ENCODE data around the gene UGT1A1.

UGT1A1 gene

DNA sequence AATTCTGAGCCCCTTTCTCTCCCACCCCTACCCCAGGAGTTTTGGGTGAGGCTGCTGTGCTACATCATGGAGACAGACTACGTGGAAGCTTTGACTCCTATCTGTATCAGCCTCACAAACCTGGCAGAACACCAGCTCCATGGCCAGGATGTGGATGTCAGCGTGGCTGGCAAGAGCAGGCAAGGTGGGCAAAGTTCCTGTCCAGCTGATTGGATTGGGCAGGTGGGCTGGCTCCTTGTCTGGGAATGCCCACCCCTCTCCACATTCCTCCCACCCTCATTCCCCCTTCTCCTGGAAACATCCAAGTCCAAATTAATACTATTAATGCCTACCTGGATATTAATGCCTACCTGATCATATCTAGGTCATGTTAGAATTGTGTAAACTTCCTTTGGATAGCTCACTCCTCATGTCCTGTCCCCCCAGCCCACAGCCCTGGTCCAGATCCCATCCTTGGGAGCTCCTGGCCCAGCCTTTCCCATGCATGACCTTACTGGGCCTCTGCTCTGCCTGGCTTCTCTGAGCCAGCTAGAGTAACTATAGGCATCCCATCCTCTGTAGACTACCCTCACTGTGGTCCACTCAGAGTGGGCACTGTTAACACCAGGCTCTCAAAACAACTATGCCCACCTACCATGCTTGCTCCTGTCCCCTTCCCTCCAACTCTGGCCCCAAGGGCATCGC, 42.2 kb downstream of the UGT1A1 start:
- DNase-seq (ENCODE audit: low read depth): no peak
- no peak overlapping the region for H3K4me3 ChIP-seq (ENCODE audit: low read depth, low read length)
- TF ChIP-seq, protein P1, sequence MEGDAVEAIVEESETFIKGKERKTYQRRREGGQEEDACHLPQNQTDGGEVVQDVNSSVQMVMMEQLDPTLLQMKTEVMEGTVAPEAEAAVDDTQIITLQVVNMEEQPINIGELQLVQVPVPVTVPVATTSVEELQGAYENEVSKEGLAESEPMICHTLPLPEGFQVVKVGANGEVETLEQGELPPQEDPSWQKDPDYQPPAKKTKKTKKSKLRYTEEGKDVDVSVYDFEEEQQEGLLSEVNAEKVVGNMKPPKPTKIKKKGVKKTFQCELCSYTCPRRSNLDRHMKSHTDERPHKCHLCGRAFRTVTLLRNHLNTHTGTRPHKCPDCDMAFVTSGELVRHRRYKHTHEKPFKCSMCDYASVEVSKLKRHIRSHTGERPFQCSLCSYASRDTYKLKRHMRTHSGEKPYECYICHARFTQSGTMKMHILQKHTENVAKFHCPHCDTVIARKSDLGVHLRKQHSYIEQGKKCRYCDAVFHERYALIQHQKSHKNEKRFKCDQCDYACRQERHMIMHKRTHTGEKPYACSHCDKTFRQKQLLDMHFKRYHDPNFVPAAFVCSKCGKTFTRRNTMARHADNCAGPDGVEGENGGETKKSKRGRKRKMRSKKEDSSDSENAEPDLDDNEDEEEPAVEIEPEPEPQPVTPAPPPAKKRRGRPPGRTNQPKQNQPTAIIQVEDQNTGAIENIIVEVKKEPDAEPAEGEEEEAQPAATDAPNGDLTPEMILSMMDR (IDR thresholded peaks at IDR 0.05; ENCODE audit: control insufficient read depth, extremely low read depth, insufficient read depth): no peak

DNA sequence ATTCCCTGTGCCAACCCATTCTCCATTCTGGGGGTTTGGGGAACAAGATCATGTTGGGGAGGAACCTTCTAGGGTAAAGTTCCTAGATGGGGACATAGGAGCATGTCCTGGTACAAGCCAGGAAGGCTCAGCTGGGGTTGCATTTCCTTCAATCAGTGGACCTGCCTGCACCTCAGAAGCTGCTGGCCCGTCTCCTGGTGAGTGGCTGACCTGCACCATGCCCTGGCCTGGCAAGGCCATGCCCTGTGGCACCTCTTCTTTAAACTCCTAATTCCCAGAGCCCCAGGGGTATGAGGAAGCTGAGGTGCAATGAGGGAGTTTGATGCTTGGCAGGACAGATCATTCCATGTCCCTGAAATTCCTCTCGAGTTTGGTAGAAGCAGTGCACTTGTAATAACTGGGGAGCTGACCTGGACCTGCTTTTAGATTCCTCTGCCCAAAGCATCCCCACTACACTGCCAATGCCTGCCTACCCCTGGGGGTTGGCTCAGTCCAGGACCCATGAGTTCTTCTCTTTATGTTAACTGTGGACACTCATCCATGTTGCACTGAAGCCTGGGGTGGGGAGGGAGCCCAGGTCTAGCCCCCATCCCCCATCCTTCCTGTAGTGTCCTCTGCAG, 43.3 kb downstream of the UGT1A1 start:
- no peak overlapping the region for H3K4me3 ChIP-seq (ENCODE audit: low read depth, low read length)
- TF ChIP-seq, protein P1 (IDR thresholded peaks at IDR 0.05; ENCODE audit: control insufficient read depth, extremely low read depth, insufficient read depth): no peak
- DNase-seq (ENCODE audit: low read depth): no peak

DNA sequence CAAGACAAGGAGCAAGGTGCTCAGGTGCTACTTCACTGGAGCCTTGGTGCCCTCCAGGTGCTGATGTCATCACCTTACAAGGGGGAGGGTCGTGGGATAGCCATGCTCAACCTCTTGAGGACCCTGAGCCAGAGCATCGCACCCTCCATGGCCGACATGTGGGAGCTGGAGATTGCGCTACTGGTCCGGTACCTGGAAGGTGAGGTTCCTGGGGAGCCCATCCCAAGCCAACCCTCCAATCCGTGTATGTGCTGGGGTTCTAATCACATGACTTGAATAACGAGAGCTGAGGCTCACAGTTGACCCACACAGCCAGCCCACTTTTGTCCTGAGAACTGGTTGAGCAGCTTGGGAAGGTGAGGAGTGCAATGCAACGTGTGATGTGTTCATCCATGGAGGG, 43.9 kb downstream of the UGT1A1 start:
- DNase-seq (ENCODE audit: low read depth): no peak
- TF ChIP-seq, protein P1 (IDR thresholded peaks at IDR 0.05; ENCODE audit: control insufficient read depth, extremely low read depth, insufficient read depth): no peak
- no peak overlapping the region for H3K4me3 ChIP-seq (ENCODE audit: low read depth, low read length)

DNA sequence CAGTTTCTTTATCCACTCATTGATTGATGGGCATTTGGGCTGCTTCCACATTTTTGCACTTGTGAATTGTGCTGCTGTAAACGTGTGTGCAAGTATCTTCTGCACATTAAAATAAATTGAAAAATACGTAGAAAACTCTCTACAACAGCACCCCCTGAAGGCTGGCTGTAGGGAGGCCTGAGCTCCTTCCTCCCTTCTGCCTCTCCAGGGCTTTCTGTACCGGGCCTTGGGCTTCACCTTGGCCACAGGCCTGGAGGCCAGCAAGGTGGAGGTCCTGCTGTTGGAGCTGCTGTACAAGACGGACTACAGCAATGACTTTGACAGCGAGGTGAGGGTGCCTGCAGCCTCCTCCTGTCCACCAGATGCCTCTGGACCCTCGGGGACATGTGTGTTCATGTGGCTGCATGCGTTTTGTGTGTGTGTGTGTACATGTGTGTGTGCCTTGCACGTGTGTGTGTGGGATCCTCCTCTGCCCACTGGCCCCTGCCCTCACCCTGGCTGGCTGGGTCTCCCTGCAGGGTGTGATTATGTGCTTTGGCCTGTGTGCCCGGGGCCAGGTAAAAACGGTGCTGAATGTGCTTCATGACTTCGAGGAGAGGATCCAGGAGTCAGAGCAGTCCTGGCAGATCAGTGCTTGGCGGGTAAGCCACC, 47.3 kb downstream of the UGT1A1 start:
- TF ChIP-seq, protein P1 (IDR thresholded peaks at IDR 0.05; ENCODE audit: control insufficient read depth, extremely low read depth, insufficient read depth): no peak
- DNase-seq (ENCODE audit: low read depth): no peak
- no peak overlapping the region for H3K4me3 ChIP-seq (ENCODE audit: low read depth, low read length)

DNA sequence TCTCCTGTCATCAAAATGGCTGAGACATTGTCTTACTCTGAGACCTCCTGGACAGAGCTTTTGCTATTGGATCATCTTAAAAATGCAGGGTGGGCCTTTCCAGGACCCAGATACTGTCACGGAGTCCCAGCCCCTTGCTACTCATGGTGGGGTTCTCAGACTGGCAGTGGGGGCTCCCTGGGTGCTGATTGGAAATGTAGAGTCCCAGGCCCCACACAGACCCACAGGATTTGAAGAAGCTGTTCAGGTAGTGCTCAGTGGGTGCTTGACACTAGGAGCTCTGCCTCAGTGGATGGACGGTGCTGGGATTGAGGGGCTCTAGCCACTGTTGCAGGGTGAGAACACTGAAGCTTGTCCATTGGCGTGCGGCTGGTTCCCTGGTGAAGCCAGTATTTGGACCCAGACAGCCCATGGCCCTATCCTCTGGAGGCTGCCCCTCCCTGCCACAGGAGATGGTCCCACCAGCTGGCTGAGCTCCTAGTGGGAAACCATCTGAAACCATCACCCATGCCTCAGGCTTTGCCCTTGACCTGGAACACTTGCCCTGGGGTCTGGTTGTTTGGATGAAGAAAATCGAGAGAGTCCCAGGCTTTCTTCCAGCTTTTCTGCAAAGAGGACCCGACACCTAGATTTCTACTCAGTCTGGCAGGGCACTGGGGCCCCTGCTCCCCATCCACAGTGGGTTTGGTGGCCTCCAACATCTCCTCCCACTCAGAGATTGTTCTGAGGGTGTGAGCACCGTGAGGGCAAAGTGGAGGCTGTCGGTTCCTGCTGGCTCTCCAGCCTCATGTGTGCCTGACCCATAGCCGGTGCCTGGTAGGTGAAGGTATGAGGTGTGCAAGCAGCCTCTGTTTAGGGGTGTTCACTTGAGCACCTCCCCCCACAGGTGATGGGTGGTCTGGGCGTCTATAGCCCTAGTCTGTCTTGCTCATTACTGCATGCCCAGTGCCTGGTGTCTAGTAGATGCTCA, 48.2 kb downstream of the UGT1A1 start:
- TF ChIP-seq, protein P1 (IDR thresholded peaks at IDR 0.05; ENCODE audit: control insufficient read depth, extremely low read depth, insufficient read depth): no peak
- no peak for DNase-seq (ENCODE audit: low read depth)

DNA sequence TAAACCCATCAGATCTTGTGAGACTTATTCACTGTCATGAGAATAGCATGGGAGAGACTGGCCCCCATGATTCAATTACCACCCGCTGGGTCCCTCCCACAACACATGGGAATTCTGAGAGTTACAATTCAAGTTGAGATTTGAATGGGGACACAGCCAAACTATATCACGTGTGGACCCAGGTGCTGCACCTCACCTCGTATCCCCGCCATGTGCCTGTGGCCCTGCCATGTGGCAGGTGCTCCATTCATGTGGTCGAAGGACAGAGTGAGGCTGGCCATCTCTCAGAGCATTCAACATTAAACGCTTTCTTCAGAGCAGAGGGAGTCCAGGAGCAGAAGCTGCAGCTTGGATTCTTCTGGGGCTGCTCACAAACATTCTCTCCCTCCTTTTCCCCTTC, 50.3 kb downstream of the UGT1A1 start:
- no peak overlapping the region for H3K4me3 ChIP-seq (ENCODE audit: low read depth, low read length)
- TF ChIP-seq, protein P1 (IDR thresholded peaks at IDR 0.05; ENCODE audit: control insufficient read depth, extremely low read depth, insufficient read depth): no peak
- no peak for DNase-seq (ENCODE audit: low read depth)

More for the DNA sequence above, 48.2 kb downstream of the UGT1A1 start:
- no peak overlapping the region for H3K4me3 ChIP-seq (ENCODE audit: low read depth, low read length)
